Hematopoietic multipotent progenitor cell treated with erythropoietin and hydrocortisone succinate and interleukin-3 and kit ligand, for 8 days (in vitro differentiated cells): ENCODE results near the gene CPSF3.
"Not testable (repeated sequence)": the region's sequence is repeated elsewhere in the genome, so short reads cannot be mapped to it uniquely, and the experiment has no call there.

Source experiments
- DNase-seq: peaks from one replicate; pipeline ENCODE4 v3.0.0-alpha.2; 2015

CPSF3 gene

GRCh38 chr2:9397201-9397600 is 26.3 kb upstream of the CPSF3 start:
- no peak for DNase-seq

GRCh38 chr2:9398251-9398650 is 25.2 kb upstream of the CPSF3 start:
- DNase-seq: not testable (repeated sequence)

GRCh38 chr2:9398881-9399780 is 24.3 kb upstream of the CPSF3 start:
- DNase-seq: no peak

GRCh38 chr2:9400268-9401058 is 23.0 kb upstream of the CPSF3 start:
- no peak for DNase-seq

- no peak for DNase-seq
These were observed 22.4 kb upstream of the CPSF3 start for GRCh38 chr2:9401059-9401547.

- DNase-seq: no peak
These were observed 21.6 kb upstream of the CPSF3 start for GRCh38 chr2:9401646-9402371.

GRCh38 chr2:9403924-9404323 is 19.5 kb upstream of the CPSF3 start:
- DNase-seq: no peak

- no peak for DNase-seq
These were observed 19.0 kb upstream of the CPSF3 start for GRCh38 chr2:9404451-9404850.

- no peak for DNase-seq
These were observed 17.8 kb upstream of the CPSF3 start for GRCh38 chr2:9405636-9406035.

GRCh38 chr2:9406529-9407362 is 16.7 kb upstream of the CPSF3 start:
- DNase-seq: no peak

GRCh38 chr2:9407363-9407811 is 16.1 kb upstream of the CPSF3 start:
- no peak for DNase-seq

- DNase-seq: no peak
These were observed 14.8 kb upstream of the CPSF3 start for GRCh38 chr2:9408641-9409151.

GRCh38 chr2:9410108-9410507 is 13.3 kb upstream of the CPSF3 start:
- DNase-seq: no peak

GRCh38 chr2:9412781-9413180 is 10.7 kb upstream of the CPSF3 start:
- no peak for DNase-seq

- no peak for DNase-seq
These were observed 7.8 kb upstream of the CPSF3 start for GRCh38 chr2:9415516-9416169.

GRCh38 chr2:9416267-9416961 is 7.0 kb upstream of the CPSF3 start:
- no peak for DNase-seq

GRCh38 chr2:9416962-9417316 is 6.5 kb upstream of the CPSF3 start:
- DNase-seq: no peak

- no peak for DNase-seq
These were observed 5.7 kb upstream of the CPSF3 start for GRCh38 chr2:9417725-9418124.

- DNase-seq: no peak
These were observed 4.7 kb upstream of the CPSF3 start for GRCh38 chr2:9418746-9419145.

- DNase-seq: no peak
These were observed 3.9 kb upstream of the CPSF3 start for GRCh38 chr2:9419541-9419940.

GRCh38 chr2:9420495-9420894 is 3.0 kb upstream of the CPSF3 start:
- no peak for DNase-seq
